Activated CD8-positive, alpha-beta memory T cell treated with anti-CD3 and anti-CD28 coated beads, Interleukin-2, amount 50 U/mL, for 24 hours (primary cell): ENCODE results near the gene HDAC9.
"Not testable (repeated sequence)": the region's sequence is repeated elsewhere in the genome, so short reads cannot be mapped to it uniquely, and the experiment has no call there.

Source experiments
- DNase-seq: peaks from one replicate; pipeline ENCODE4 v3.0.0-alpha.2; 2020; ENCODE audit errors: extremely low read depth

Gene HDAC9

DNA sequence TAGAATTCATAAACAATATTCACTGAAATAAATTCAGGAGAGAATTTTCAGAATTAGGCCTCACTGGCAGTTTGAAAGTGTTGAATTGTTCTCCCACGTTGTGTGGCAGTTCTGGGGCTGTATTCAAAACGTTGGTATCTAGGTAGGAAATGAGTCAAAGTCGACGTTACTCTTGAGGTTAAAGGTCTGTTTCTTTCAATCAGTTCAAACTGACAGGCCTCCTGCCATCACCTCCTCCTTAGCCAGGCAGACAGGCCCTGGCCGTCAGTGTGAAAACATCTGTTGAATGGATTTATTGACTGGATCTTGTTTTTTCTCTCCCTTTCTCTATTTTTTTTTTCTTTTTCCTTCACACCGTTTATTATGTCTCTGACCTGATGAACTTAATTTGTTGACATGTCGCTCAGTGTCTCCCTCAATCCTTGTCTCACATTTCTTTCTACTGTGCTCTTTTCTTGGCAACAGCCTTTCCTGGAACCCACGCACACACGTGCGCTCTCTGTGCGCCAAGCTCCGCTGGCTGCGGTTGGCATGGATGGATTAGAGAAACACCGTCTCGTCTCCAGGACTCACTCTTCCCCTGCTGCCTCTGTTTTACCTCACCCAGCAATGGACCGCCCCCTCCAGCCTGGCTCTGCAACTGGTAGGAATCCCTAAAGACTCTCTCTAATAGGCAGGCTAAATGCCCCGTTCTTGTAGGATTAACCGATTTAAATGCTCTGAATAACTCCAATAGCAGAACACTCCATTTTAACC lies 231.7 kb downstream of the HDAC9 start:
- DNase-seq: no peak

DNA sequence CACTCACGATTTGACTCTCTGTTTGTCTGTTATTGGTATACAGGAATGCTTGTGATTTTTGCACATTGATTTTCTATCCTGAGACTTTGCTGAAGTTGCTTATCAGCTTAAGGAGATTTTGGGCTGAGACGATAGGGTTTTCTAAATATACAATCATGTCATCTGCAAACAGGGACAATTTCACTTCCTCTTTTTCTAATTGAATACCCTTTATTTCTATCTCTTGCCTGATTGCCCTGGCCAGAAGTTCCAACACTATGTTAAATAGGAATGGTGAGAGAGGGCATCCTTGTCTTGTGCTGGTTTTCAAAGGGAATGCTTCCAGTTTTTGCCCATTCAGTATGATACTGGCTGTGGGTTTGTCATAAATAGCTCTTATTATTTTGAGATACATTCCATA lies 240.5 kb downstream of the HDAC9 start:
- not testable (repeated sequence) for DNase-seq

DNA sequence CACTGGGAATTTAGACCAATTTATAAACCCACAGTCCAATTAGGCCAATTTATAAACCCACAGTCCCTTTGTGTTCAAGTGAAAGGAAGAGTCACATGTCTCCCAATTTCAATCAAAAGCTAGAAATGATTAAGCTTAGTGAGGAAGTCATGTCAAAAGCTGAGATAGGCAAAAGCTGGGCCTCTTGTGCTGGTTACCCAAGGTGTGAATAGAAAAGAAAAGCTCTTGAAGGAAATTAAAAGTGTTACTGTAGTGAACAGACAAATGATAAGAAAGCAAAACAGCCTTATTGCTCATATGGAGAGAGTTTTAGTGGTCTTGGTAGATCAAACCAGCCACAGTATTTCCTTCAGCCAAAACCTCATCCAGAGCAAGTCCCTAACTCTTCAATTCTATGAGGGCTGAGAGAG lies 245.0 kb downstream of the HDAC9 start:
- no peak for DNase-seq

DNA sequence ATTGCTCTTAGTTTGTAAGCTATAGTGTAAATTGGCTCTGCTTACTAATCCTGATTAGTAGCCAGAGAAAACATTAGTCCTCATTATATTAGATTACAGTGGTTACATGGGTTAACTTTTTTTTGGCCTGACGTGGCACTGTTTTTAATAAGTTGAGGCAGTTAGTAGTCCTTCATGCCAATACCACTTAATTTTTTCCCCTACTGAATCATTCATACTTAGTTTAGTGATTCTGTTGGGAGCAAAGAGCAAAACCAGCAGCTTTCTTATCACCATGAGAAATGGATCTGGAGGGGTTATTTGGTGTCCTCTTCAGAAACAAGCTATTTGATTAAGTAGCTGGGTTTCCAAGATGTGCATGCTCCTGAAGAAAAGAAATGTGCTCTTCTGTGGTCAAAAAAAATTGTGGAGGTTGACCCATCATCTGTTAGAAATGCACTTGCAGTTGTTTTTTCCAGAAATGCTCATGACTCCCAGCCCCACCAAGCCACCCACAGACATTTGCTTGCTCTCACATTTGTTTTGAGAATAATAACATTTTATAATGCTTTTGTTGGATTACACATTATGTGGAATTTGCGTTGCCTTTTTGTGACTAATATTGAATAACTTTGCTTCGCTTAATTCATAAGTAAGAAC lies 258.5 kb downstream of the HDAC9 start:
- DNase-seq: no peak

DNA sequence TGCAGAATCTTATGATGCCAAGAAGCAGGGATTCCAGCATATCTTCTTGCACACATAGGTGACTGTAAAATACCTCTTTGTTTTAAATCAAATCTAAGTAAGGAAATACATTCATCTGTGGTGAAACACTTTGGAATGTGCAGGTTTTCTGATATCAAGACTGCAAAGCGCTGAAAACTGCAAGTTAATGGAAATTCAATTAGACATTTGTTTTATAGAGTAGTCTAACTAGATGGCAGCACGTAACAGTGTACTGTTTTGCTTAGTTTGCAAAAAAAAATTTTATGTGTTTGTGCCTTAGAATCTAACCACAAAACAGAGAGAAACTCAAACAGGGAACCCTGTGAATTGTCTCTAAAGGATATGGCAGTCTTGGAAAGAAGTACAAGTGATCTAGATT lies 259.2 kb downstream of the HDAC9 start:
- DNase-seq: no peak

DNA sequence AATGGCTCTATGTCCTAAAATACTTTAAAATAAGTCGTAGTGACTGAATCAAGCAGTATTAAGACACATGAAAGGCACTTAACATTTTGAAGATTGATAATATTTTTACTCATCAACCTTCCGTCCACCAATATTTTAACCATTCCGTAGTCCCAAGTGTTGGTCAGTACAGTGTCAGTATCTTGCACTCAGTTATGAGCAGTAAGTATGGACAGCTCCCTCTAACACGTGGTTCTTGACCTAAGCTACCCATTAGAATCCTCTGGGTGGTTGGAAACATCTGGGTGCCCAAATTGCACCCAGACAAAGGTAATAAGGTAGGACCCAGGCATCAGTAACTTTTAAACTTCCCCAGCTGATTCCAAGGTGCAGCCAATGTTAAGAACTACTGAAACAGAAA lies 260.2 kb downstream of the HDAC9 start:
- no peak for DNase-seq

DNA sequence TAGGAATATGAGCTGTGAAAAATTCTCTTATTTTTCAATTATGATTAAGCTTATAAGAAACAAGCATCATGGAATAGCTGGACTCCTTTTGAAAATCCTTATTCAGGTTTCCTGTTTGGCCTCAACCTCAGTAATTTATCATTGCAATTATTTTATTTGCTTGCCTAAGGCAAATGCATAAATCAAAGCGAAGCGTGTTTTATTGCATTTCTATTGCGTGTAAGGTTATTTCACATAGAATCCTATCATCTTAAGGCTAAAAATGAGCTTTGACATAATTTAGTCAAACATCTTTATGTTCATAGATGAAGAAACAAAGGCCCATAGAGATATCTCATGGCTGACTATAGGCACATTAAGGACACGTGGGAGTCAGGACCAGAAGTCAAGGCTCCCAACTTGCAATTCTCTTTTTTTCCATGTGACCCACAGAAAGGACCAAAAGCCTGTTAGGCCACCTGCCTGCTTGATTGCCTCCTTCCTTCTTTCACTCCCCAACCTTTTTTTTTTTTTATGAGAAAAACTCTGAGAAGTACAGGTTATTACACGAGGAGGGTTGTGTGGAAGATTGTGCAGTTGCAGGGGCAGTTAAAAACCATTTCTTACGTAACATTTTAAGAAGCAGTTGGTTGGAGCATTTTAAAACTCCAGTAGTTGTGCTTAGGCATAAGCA lies 261.0 kb downstream of the HDAC9 start:
- DNase-seq: no peak

DNA sequence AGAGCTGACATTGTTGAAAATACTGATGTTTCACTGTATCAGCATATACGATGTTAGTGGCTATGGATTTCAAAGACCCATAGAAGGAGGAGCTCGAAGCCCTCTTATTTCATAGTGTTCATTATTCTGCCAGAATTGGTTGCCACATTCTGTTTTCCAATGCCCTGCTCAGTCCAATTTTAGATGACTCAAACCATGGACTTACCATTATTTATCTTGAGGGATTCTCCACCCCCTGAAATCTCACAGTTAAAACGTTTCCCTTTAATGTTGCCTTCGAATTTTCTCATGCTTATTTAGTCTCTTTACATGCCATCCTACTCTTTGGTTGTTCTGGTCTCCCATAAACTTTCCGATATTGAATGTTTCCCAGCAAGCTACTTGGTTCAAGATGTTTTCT lies 264.5 kb downstream of the HDAC9 start:
- DNase-seq: no peak

DNA sequence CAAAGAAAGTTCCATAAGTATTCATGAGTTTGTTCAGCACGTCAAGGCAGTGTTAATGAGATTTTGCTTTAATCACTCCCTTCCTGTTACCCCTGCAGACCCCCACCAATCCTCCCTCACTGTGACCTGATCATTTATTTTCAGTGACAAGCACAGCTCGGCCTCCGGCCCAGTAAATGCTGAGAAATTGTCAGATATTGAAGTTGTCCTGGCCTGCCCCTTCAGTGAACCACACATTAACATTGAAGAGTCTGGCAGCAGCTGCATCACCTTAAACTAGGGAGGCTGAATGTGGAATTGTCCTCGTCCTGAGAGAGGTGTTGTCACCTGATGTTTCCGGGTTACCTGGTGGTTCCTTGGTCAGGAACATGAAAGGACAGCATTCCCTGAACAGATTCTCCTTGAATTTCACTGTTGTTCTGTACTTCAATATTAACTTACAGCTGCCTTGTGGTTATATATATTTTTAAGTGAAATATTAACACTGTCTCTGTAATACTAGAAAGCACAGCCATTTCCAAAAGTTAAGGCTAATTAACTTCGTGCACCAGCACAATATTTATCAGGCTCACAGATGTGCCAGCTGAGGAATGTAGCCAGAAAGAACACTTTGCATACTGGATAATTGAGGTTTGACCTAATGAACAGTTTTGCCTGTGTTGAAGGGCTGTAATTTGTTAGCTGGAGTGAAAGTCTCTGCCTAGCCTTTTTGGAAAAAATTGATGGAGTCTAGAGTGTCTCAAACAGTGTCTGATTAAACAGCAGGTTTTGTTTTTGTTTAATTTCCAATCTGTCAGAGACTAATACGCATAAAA lies 265.3 kb downstream of the HDAC9 start:
- DNase-seq: no peak

DNA sequence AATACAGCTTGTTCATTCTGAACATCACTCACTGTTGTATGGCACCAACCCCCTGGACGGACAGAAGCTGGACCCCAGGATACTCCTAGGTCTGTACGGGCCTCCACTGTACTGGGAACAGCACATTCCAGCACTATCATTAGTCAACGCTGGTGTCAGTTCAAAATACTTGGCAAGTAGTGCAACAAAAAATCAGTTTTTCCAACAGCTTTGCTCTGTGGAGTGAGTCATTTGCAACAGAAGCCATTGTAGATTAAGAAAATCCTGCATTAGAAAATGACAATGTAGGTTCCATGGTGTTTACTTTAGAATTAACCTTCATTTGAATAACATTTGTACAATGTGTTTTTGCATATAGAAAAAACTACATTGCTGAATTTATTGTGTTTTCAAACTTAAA lies 266.6 kb downstream of the HDAC9 start:
- no peak for DNase-seq

DNA sequence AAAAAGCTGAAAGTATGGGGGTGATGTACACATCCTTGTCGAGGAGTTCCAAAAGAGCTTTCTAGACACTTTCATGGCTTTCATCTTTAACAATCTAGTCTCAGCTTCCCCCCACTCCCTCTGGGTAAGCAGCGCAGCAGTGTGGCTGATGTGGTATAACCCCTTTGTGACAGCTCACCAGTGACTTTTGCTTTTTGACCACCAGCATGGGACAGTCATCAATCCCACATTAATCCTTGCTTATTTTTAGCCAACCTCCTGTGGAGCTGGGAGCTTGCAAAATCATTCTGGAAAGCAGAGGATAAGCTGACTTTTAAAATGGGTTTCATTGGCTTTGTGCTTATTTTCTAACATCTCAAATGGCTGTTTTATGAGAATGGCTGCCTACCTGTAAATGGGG lies 272.7 kb downstream of the HDAC9 start:
- no peak for DNase-seq

DNA sequence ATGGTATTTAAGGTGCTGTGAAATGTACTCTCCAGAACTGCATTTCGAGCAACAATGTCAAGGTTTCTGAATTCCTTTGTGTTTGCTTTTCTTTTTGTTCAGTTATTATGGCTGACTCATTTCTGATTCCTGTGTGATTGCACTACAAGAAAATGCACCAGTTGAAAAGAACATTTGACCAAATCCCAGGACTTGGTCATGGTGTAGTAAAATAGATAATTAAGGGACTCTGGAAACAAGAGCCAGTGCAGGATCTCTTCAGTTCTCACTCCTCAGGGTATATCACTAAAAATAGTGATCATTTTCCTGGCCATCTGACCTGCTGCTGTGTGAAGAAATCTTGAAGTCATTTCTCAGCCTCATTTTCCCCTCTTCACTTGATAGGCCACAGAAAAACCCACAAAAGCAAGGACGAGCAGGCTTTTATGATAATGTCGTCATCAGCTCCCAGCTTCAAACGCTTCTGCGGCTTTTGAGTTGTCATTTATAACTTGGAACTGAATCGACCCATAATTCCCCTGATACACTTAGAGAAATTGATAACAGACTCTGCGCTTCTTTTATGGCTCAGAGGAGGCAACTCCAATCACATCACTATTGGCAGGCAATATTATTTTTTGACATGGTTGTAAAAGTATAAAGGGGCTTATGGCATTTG lies 274.7 kb downstream of the HDAC9 start:
- no peak for DNase-seq

DNA sequence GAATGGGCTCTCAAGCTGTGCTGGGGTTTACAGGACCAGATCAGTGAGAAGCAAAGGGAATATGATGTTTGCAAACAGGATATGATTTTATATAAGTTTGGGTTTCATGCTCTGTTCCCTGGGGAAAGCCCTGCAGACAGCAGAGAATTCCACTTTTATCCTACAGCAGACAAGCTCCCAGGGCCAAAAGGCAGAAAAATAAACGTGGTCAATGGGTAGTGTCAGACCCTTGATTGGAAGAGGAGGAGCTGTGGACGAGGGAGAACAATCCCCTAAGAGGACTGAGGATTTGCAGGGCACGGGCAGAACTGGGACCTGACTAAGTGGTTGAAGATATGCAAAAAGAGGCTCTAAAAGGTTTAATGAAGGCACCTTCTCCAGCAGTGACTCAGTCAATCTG lies 275.3 kb downstream of the HDAC9 start:
- no peak for DNase-seq

DNA sequence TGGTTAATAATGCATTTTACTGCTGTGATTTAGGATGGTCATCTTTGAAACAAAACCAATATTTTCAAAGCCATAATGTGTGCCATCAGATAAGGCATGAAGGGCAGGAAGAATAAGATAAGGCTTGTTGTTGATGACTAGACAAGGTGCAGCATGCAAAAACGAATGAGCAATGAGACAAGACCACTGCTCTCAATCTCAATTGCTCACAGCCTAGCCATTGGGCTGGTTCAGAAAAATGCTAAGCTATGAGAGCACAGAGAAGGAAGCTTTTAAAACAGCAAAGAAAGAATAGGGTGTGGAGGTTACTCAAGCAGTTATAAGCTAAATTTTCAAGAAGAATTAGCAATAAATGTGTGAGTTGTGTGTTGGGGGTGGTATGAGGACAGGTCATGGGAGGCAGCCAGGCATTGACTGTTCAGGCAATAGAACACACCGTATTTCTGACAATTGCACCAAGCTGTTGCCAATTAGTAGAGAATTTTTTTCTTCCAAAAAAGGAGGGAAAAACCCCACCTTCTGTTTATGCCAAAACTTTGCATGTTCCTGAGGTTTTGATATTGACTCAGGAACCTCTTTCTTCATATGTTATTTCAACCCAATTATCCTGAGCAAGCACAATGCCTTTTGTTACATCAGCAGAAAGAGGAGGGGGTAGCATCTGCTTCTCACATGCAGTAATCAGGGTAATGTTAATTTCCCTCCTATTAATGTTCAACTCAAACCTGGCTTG lies 276.5 kb downstream of the HDAC9 start:
- DNase-seq: no peak

DNA sequence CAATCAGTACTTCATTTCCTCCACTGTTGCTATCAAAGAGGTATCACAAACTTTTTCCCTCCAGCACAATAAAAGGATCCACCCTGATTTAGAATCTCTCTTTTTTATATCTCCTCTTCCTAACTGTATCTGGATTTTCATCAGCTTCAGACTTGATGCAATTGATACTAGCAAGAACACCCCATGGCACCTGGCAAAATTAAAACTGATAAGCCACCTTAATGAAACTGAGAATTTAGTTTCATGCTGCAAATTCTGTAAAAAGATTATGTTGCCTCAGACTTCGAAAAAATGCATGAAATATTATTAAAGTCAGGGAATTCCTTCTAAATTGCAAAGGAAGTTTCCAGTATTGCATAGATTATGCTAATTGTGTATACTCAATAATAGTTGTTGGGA lies 277.0 kb downstream of the HDAC9 start:
- DNase-seq: no peak

DNA sequence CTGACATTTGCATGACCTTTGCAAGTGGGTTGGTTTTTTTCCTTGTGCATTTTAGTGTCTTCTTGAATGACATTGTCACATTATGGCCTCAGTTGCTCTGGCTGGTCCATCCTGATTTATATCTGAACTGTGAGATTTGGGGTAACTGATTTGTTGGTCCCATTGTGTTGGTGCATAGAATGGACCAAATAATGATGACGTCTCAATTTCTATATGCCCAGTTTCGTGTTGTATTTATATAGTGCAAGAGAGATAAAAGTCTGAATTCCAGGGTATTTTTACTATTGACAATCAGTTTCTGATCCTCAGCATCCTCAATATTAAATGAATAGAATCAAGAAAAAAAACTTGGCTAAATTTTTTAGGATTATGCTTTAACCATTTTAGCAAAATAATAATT lies 281.8 kb downstream of the HDAC9 start:
- no peak for DNase-seq

DNA sequence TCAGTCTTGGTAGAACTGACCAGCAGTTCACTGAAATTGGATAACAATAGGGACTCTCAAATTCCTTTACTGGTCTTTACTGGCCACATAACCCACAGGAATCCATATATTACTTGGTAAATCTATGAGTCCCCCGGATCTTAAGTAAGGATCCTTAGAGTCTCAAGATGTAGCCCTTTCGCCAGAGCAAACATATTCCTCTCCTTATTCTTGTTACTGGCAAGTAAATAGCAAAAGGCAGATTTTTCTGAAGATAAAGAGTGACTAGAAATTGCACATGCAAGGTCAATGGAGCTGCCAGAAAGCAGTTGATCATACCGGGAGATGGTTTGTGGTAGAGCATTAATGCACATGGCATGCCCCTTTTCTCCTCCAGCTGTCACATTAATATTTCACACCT lies 283.0 kb downstream of the HDAC9 start:
- no peak for DNase-seq

DNA sequence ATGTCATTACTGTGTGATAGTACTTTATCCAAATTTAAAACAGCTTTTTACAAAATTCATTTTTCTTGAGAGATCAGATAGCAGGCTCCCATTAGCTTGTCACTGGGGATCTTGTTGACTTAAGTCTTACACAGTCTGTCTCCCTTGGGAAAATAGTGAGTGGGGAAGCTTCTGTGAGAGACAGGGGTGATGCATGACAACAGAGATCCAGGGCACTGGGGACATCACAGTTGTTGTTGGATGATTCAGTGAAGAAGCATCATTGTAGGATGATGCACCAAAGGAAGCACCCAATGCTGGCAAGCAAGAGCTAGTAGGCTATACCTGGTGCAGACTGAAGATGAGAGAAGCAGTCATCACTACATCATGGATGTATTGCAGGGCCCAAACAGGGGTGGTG lies 284.7 kb downstream of the HDAC9 start:
- DNase-seq: no peak

DNA sequence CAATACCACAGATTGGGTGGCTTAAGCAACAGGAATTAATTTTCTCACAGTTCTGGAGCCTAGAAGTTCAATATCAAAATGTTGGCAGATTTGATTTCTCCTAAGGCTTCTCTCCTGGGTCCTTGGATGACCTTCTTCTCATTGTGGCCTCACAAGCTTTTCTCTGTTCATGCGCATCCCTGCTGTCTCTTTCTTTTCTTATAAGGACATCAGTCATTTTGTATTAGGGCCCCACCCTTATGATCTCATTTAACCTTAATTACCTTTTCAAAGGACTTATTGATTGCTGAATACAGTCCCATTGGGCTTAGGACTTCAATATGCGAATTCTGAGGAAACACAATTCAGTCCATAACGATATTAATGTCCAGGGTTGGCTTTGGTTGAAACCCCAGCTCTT lies 285.4 kb downstream of the HDAC9 start:
- DNase-seq: no peak

DNA sequence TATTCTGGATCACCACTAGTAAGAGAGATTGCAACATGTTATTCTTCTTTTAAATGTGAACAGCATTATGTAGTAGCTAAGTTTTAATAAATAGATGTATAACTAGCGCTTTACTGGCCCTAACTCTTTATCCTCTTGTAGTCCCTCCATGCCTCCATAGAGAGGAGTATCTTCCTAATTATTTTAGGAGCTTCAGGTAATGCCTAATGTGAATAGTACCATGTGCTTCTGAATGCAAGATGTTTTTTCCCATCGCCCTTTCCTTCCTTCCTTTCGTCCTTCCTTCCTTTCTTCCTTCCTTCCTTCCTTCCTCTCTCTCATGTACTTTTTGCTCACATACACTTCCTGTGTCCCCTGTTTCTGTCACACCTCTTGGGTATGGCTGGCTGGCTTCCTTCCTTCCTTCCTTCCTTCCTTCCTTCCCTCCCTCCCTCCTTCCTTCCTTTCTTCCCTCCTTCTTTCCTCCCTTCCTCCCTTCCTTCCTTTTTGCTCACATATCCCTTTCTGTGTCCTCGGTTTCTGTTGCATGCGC lies 290.7 kb downstream of the HDAC9 start:
- DNase-seq: no peak

DNA sequence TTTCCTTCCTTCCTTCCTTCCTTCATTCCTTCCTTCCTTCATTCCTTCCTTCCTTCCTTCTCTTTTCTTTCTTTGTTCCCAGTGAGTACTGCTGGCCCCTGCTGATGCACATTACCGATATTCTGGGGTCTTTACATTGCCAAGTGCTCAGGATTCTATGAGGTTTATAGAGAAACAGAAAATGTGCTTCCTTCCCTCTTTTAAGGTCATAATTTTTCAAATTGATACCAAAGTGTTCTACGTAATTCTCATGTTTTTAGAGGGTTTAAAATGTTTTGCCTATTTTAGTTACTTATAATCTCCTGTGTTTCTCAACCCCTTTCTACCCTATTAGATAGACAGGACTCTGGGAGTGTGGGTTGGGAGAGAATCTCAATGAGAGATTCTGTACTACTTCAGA lies 291.2 kb downstream of the HDAC9 start:
- no peak for DNase-seq
